Measurements from ENCODE around the gene ITGAE. TPM values are rescaled to one million over a fixed set of nuclear protein-coding genes. Genes with fewer than 3 reads are reported as not detected.
A peak's percentile ranks its signal among the peaks of the same experiment; 100 is the strongest.

ITGAE gene
- total and polyA plus RNA-seq, 10 of the 15 experiments (the other 5 are each of a cell fraction or from before 2014, with no cell fraction given), result 13.1 to 161 (median 34.8) TPM

DNA sequence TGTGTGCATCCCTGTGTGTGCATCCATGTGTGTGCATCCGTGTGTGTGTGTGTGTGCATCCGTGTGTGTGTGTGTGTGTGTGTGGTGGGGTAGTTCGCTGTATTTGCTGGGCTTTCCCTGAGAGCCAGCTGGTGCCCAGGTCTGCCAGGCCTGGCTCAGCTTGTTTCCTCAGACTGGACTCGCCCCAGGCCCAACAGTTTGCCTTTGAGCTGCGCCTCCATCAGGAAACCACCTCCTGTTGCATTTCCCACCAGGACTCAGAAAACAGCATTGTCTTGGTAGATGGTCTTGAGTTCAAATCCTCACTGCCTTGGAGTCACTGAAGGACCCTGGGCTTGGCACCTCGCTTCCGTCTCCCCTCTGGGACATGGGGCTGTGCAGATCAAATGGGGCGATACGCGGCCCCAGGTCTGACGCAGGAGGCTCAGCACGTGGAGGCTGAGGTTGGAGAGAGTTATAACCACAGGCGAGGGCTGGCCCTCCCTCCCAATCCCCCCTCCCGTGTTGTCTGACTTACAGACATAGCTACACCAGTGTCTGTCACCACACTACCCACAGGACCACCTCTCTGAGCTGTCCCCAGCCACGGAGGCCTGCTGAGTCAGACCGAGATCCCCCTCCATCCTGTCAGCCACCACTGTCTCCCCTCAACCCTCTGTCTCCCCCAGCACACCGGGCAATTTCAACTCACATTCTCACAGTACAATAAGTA, 4.7 kb downstream of the ITGAE start (continued):
- TF ChIP-seq, protein P1, sequence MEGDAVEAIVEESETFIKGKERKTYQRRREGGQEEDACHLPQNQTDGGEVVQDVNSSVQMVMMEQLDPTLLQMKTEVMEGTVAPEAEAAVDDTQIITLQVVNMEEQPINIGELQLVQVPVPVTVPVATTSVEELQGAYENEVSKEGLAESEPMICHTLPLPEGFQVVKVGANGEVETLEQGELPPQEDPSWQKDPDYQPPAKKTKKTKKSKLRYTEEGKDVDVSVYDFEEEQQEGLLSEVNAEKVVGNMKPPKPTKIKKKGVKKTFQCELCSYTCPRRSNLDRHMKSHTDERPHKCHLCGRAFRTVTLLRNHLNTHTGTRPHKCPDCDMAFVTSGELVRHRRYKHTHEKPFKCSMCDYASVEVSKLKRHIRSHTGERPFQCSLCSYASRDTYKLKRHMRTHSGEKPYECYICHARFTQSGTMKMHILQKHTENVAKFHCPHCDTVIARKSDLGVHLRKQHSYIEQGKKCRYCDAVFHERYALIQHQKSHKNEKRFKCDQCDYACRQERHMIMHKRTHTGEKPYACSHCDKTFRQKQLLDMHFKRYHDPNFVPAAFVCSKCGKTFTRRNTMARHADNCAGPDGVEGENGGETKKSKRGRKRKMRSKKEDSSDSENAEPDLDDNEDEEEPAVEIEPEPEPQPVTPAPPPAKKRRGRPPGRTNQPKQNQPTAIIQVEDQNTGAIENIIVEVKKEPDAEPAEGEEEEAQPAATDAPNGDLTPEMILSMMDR (IDR thresholded peaks at IDR 0.05 in 2 of 3, conservative IDR thresholded peaks at IDR 0.05 in 1 of 3; ENCODE audit: control insufficient read depth in 2 of 3, extremely low read depth in 1 of 3, insufficient read depth in 1 of 3, low read depth in 3 of 3, low read length in 3 of 3), result no peak
- TF ChIP-seq RB1 (IDR thresholded peaks at IDR 0.05; ENCODE audit: borderline replicate concordance), result no peak
- TF ChIP-seq FOXK2 (IDR thresholded peaks at IDR 0.05), result peak; percentile 25; the same call in 1 of the 2 replicates
- no peak for TF ChIP-seq NFYA (IDR thresholded peaks at IDR 0.05; ENCODE audit: borderline replicate concordance, low read depth, low read length)
- TF ChIP-seq POU2F2 (IDR thresholded peaks at IDR 0.05; ENCODE audit: borderline replicate concordance, low read depth, low read length), result peak; percentile 84; the same call in 1 of the 3 replicates
- TF ChIP-seq WRNIP1 (IDR thresholded peaks at IDR 0.05; ENCODE audit: borderline replicate concordance, low read depth, low read length), result peak; percentile 83; the same call in 1 of the 2 replicates
- no peak for TF ChIP-seq STAT1 (conservative IDR thresholded peaks at IDR 0.05)
- TF ChIP-seq ATF7 (IDR thresholded peaks at IDR 0.05; ENCODE audit: low read depth), result peak; percentile 69
- peak; percentile 89 for TF ChIP-seq BCL11A (IDR thresholded peaks at IDR 0.05; ENCODE audit: low read depth, low read length)
- TF ChIP-seq CBFB (IDR thresholded peaks at IDR 0.05; ENCODE audit: low read depth), result peak; percentile 96
- peak; percentile 74 for TF ChIP-seq IKZF1 (conservative IDR thresholded peaks at IDR 0.05)
- no peak for TF ChIP-seq EZH2 (IDR thresholded peaks at IDR 0.05; ENCODE audit: borderline replicate concordance, control insufficient read depth, low read depth, low read length)
- TF ChIP-seq CEBPB (IDR thresholded peaks at IDR 0.05; ENCODE audit: borderline replicate concordance in 1 of 2, low read depth in 2 of 2, low read length in 2 of 2), result no peak
- TF ChIP-seq SMARCA5 (IDR thresholded peaks at IDR 0.05), result peak; percentile 24; the same call in 1 of the 2 replicates
- peak; percentile 44; the same call in 1 of the 2 replicates for TF ChIP-seq ZNF24 (IDR thresholded peaks at IDR 0.05)
- TF ChIP-seq MEF2B (IDR thresholded peaks at IDR 0.05; ENCODE audit: partially characterized antibody, poor library complexity, severe bottlenecking), result peak; percentile 75
- peak; percentile 91 for TF ChIP-seq NBN (IDR thresholded peaks at IDR 0.05)
- TF ChIP-seq, protein P2, sequence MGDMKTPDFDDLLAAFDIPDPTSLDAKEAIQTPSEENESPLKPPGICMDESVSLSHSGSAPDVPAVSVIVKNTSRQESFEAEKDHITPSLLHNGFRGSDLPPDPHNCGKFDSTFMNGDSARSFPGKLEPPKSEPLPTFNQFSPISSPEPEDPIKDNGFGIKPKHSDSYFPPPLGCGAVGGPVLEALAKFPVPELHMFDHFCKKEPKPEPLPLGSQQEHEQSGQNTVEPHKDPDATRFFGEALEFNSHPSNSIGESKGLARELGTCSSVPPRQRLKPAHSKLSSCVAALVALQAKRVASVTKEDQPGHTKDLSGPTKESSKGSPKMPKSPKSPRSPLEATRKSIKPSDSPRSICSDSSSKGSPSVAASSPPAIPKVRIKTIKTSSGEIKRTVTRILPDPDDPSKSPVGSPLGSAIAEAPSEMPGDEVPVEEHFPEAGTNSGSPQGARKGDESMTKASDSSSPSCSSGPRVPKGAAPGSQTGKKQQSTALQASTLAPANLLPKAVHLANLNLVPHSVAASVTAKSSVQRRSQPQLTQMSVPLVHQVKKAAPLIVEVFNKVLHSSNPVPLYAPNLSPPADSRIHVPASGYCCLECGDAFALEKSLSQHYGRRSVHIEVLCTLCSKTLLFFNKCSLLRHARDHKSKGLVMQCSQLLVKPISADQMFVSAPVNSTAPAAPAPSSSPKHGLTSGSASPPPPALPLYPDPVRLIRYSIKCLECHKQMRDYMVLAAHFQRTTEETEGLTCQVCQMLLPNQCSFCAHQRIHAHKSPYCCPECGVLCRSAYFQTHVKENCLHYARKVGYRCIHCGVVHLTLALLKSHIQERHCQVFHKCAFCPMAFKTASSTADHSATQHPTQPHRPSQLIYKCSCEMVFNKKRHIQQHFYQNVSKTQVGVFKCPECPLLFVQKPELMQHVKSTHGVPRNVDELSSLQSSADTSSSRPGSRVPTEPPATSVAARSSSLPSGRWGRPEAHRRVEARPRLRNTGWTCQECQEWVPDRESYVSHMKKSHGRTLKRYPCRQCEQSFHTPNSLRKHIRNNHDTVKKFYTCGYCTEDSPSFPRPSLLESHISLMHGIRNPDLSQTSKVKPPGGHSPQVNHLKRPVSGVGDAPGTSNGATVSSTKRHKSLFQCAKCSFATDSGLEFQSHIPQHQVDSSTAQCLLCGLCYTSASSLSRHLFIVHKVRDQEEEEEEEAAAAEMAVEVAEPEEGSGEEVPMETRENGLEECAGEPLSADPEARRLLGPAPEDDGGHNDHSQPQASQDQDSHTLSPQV (IDR thresholded peaks at IDR 0.05), result no peak
- TF ChIP-seq ZNF274 (IDR thresholded peaks at IDR 0.05; ENCODE audit: insufficient read depth, insufficient read length), result no peak
- TF ChIP-seq TAF1 (IDR thresholded peaks at IDR 0.05; ENCODE audit: borderline replicate concordance, low read depth, low read length), result no peak
- peak; percentile 52; the same call in 1 of the 2 replicates for TF ChIP-seq RAD51 (IDR thresholded peaks at IDR 0.05)
- TF ChIP-seq SRF (IDR thresholded peaks at IDR 0.05; ENCODE audit: low read depth in 2 of 2, low read length in 2 of 2), result peak in 1 of 2 experiments; percentile 56; a peak in 1 of 4 replicates
- TF ChIP-seq LARP7 (IDR thresholded peaks at IDR 0.05), result no peak
- peak; percentile 82; the same call in 1 of the 2 replicates for TF ChIP-seq MTA3 (IDR thresholded peaks at IDR 0.05; ENCODE audit: borderline replicate concordance, low read length)
- TF ChIP-seq TCF3 (IDR thresholded peaks at IDR 0.05; ENCODE audit: borderline replicate concordance, insufficient read depth, low read depth, low read length), result peak; percentile 88

Measured in GM12878 (cell line).